Tibial nerve (tissue), 4 donors: ENCODE measurements around the gene ZDHHC20.

Source experiments
- EP300 ChIP-seq, 2 donors: sonication (generic); formaldehyde crosslinking; IDR thresholded peaks; one replicate each; pipeline ENCODE4 v1.6.1; 2017; ENCODE audit warnings: antibody characterized with exemption in 2 of 2, mild to moderate bottlenecking in 1 of 2
- POLR2A ChIP-seq, 2 donors: fragments of 450-650 bp; IDR thresholded peaks; one replicate each; pipeline ENCODE4 v1.6.1; 2017; ENCODE audit warnings: antibody characterized with exemption in 2 of 2, mild to moderate bottlenecking in 2 of 2, moderate library complexity in 2 of 2
- TF ChIP-seq, protein P1 (sequence below), 5 experiments: fragments of 200-600 bp in 3 of 5; fragments of 450-650 bp in 2 of 5; sonication (generic) in 3 of 5; IDR thresholded peaks; one replicate each; pipeline ENCODE4 v1.5.1; 2016 to 2019; ENCODE audit warnings: antibody characterized with exemption in 5 of 5, mild to moderate bottlenecking in 3 of 5, moderate library complexity in 2 of 5

GRCh38 chr13:21435231-21435630, 23.9 kb downstream of the ZDHHC20 start:
- TF ChIP-seq, protein P1, sequence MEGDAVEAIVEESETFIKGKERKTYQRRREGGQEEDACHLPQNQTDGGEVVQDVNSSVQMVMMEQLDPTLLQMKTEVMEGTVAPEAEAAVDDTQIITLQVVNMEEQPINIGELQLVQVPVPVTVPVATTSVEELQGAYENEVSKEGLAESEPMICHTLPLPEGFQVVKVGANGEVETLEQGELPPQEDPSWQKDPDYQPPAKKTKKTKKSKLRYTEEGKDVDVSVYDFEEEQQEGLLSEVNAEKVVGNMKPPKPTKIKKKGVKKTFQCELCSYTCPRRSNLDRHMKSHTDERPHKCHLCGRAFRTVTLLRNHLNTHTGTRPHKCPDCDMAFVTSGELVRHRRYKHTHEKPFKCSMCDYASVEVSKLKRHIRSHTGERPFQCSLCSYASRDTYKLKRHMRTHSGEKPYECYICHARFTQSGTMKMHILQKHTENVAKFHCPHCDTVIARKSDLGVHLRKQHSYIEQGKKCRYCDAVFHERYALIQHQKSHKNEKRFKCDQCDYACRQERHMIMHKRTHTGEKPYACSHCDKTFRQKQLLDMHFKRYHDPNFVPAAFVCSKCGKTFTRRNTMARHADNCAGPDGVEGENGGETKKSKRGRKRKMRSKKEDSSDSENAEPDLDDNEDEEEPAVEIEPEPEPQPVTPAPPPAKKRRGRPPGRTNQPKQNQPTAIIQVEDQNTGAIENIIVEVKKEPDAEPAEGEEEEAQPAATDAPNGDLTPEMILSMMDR (IDR thresholded peaks at IDR 0.05), result no peak
- no peak for TF ChIP-seq POLR2A (IDR thresholded peaks at IDR 0.05)
- TF ChIP-seq EP300 (IDR thresholded peaks at IDR 0.05), result no peak
